ENCODE results near the gene PLBD2. TPM values are rescaled to one million over a fixed set of nuclear protein-coding genes. Genes with fewer than 3 reads are reported as not detected.

Gene PLBD2
- total RNA-seq, 4 donors from 2014 or later = 17.0 to 32.4 (median 24.1) TPM

DNA sequence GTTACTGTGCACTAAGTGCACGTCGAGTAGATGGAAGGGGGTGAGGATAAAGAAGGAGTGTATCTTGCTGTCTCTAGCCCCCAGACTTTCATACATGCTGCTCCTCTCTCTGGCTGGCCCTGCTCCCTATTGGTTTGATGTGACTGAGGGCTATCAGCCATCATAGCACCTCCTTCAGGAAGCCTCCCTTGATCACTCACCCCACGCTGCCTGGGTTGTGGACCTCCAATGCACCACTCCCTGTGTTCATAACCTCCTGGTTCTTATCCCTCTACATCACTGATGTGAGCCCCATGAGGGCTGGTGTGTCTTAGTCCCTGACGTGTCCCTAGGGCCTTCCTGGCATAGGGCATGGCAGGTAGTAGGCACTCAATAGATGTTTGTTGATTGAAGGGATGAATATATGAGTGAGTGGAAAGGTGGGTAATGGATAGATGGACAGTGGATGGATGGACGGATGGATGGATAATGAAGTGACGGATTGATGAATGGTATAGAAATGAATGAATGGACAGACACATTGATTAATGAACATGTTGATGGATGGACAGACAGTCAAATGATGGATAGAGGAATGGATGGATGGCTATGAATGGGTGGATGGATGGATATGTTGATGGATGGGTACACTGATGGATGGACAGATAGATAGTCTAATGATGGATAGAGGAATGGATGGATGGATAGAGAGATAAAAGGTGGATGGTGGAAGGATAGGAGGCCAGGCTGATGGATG, 78.8 kb downstream of the PLBD2 start:
- H3K4me1 ChIP-seq = no peaks in the 10 kb centered on the region
- H3K36me3 ChIP-seq = no peaks in the 10 kb centered on the region
- no peak overlapping the region for H3K4me3 ChIP-seq
- DNase-seq = no peak
- no peaks in the 10 kb centered on the region for H3K27me3 ChIP-seq
- TF ChIP-seq, protein P1, sequence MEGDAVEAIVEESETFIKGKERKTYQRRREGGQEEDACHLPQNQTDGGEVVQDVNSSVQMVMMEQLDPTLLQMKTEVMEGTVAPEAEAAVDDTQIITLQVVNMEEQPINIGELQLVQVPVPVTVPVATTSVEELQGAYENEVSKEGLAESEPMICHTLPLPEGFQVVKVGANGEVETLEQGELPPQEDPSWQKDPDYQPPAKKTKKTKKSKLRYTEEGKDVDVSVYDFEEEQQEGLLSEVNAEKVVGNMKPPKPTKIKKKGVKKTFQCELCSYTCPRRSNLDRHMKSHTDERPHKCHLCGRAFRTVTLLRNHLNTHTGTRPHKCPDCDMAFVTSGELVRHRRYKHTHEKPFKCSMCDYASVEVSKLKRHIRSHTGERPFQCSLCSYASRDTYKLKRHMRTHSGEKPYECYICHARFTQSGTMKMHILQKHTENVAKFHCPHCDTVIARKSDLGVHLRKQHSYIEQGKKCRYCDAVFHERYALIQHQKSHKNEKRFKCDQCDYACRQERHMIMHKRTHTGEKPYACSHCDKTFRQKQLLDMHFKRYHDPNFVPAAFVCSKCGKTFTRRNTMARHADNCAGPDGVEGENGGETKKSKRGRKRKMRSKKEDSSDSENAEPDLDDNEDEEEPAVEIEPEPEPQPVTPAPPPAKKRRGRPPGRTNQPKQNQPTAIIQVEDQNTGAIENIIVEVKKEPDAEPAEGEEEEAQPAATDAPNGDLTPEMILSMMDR (IDR thresholded peaks at IDR 0.05) = no peak
- TF ChIP-seq POLR2A (IDR thresholded peaks at IDR 0.05) = no peak
- no peaks in the 10 kb centered on the region for H3K9me3 ChIP-seq
- H3K27ac ChIP-seq = no peak overlapping the region

DNA sequence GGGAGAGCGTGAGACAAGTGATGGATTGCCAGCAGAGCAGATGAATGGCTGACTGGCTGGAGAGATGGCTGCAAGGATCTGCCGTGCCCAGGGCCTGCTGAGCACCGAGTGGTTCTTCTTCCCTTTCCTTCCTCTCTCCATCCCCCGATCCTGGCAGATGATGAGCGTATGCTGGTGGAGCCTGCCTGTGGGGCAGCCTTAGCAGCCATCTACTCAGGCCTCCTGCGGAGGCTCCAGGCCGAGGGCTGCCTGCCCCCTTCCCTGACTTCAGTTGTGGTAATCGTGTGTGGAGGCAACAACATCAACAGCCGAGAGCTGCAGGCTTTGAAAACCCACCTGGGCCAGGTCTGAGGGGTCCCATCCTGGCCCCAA, 79.3 kb downstream of the PLBD2 start:
- Histone ChIP-seq H3K36me3 (no peaks in the 10 kb centered on the region), H3K27me3 (no peaks in the 10 kb centered on the region), H3K4me1 (no peaks in the 10 kb centered on the region), H3K27ac (no peak overlapping the region), H3K9me3 (no peaks in the 10 kb centered on the region), H3K4me3 (no peak overlapping the region)
- DNase-seq = no peak
- TF ChIP-seq POLR2A (IDR thresholded peaks at IDR 0.05) = no peak
- TF ChIP-seq, protein P1 (IDR thresholded peaks at IDR 0.05) = no peak

DNA sequence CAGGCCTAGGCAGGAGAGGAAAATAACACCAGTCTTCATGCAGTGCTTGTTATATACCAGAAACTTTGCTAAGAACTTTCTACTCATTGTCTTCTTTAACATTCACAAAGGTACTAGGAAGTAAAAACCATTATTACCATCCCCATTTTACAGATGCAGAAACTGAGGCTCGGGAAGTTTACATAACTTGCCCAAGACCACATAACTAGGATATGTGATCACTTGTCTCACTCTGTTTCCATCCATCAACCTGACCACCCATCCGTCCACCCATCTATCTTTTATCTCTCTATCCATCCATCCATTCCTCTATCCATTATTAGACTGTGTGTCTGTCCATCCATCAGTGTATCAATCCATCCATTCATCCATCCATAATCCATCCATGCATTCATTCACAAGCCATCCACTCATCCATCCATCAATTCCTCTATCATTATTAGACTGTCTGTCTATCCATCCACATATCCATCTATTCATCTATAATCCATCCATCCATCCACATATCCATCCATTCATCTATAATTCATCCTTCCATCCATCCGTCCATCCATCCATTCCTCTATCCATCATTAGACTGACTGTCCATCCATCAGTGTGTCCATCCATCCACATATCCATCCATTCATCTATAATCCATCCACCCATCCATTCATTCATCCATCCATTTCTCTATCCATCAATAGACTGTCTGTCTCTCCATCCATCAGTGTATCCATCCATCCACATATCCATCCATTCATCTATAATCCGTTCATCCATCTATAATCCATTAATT, 80.3 kb downstream of the PLBD2 start:
- Histone ChIP-seq H3K27me3 (no peaks in the 10 kb centered on the region), H3K27ac (no peak overlapping the region), H3K4me3 (no peak overlapping the region), H3K4me1 (no peaks in the 10 kb centered on the region), H3K9me3 (no peaks in the 10 kb centered on the region), H3K36me3 (no peaks in the 10 kb centered on the region)
- no peak for TF ChIP-seq POLR2A (IDR thresholded peaks at IDR 0.05)
- TF ChIP-seq, protein P1 (IDR thresholded peaks at IDR 0.05) = no peak
- DNase-seq = no peak

DNA sequence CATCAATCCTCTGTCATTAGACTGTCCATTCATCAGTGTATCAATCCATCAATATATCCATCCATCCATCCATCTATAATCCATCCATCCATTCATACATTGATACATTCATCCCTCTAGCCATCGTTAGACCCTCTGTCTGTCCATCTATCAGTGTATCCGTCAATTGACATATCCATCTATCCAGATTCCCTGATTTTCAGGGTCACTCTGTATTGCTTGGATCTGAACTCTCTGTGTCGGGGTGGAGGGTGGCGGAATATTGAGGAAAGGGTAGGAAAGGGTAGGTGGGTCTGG, 80.9 kb downstream of the PLBD2 start:
- TF ChIP-seq POLR2A (IDR thresholded peaks at IDR 0.05) = no peak
- TF ChIP-seq, protein P1 (IDR thresholded peaks at IDR 0.05) = no peak
- Histone ChIP-seq H3K4me3 (no peak overlapping the region), H3K36me3 (no peaks in the 10 kb centered on the region), H3K9me3 (no peaks in the 10 kb centered on the region), H3K27ac (no peak overlapping the region), H3K27me3 (no peaks in the 10 kb centered on the region), H3K4me1 (no peaks in the 10 kb centered on the region)
- no peak for DNase-seq

DNA sequence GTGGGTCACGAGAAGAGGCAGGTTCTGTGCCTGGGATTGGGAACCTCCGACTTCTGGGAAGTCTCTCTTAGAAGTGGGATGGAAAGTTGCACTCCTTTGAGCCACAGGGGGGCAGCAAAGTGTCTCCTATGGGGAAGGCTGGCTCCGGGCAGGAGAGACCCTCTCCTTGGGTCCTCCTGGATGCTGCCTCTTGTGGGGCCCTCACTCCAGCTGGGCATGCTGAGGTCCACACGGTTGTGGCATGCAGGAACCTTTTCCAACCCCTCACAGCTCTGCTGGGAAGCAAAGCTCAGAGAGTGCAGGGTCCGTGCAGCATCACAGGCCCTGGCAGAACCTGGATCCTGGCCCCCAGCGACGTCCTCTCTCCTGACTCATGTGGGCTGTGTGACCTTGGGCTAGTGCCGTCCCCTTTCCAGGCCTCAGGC, 81.2 kb downstream of the PLBD2 start:
- Histone ChIP-seq H3K4me3 (no peak overlapping the region), H3K9me3 (no peaks in the 10 kb centered on the region), H3K36me3 (no peaks in the 10 kb centered on the region), H3K4me1 (no peaks in the 10 kb centered on the region), H3K27ac (no peak overlapping the region), H3K27me3 (no peaks in the 10 kb centered on the region)
- no peak for TF ChIP-seq POLR2A (IDR thresholded peaks at IDR 0.05)
- TF ChIP-seq, protein P1 (IDR thresholded peaks at IDR 0.05) = peak in 5 of 6 experiments; percentile 17 to 45 (median 25)
- DNase-seq = no peak
